Sigmoid colon (tissue), 7 donors: ENCODE measurements around the gene GCSH. TPM values are rescaled to one million over a fixed set of nuclear protein-coding genes. Genes with fewer than 3 reads are reported as not detected.

ENCODE experiments used
- DNase-seq: peaks from one replicate; pipeline ENCODE4 v3.0.0-alpha.2; 2019
- H3K27ac ChIP-seq, 4 donors: fragments of 200-600 bp; sonication (generic); one replicate each; pipeline ENCODE4 v1.5.1; 2016 to 2019; ENCODE audit warnings: mild to moderate bottlenecking in 1 of 4
- H3K27me3 ChIP-seq, 3 donors: fragments of 200-600 bp; sonication (generic); one replicate each; pipeline ENCODE4 v1.5.1; 2019; ENCODE audit warnings: mild to moderate bottlenecking in 1 of 3
- H3K36me3 ChIP-seq, 4 donors: fragments of 200-600 bp; sonication (generic); one replicate each; pipeline ENCODE4 v1.5.1; 2016 to 2019
- H3K4me1 ChIP-seq, 4 donors: fragments of 200-600 bp; sonication (generic); one replicate each; pipeline ENCODE4 v1.5.1; 2017 to 2019
- H3K4me3 ChIP-seq, 4 donors: fragments of 200-600 bp; sonication (generic); one replicate each; pipeline ENCODE4 v1.5.1; 2017 to 2019; ENCODE audit warnings: mild to moderate bottlenecking in 2 of 4, moderate library complexity in 1 of 4
- H3K9me3 ChIP-seq, 4 donors: fragments of 200-600 bp in 3 of 4; sonication (generic) in 3 of 4; one replicate each; pipeline versions ENCODE4 v1.5.1 to v1.6.1; 2013 to 2019
- EP300 ChIP-seq, 4 donors: sonication (generic); formaldehyde crosslinking; IDR thresholded peaks; one replicate each; pipeline ENCODE4 v1.6.1; 2017; ENCODE audit warnings: antibody characterized with exemption in 4 of 4
- POLR2A ChIP-seq, 2 donors: fragments of 450-650 bp; IDR thresholded peaks; one replicate each; pipeline ENCODE4 v1.6.1; 2016; ENCODE audit warnings: antibody characterized with exemption in 2 of 2, mild to moderate bottlenecking in 2 of 2, moderate library complexity in 2 of 2
- POLR2AphosphoS5 ChIP-seq, 4 donors: sonication (generic); formaldehyde crosslinking; IDR thresholded peaks; one replicate each; pipeline ENCODE4 v1.6.1; 2017; ENCODE audit warnings: antibody characterized with exemption in 4 of 4
- WGBS, 2 donors: extraction: QIAGEN DNeasy Blood & Tissue Kit; methylation state at CpG; one replicate each; pipeline ENCODE4 v1.1.7; 2013; 5-methylcytosine and 5-hydroxymethylcytosine counted together
- intact Hi-C: fragments of 100-400 bp; cut with DNase I; formaldehyde crosslinking; loops from one replicate; pipeline ENCODE4 v1.15.1; 2023
- polyA plus RNA-seq, 3 donors: library from polyadenylated mRNA; stranded (reverse); fragments of 200-250 nt; gene quantifications; one replicate each; pipeline ENCODE4 v1.2.3, GENCODE V29; 2013
- total RNA-seq, 4 donors: library from RNA; depleted of rRNA; stranded (reverse); fragments of >200 nt; gene quantifications; one replicate each; pipeline ENCODE4 v1.1.0, GENCODE V29; 2016
- TF ChIP-seq, protein P1 (sequence below), 4 experiments: fragments of 450-650 bp in 3 of 4; fragments of 200-600 bp in 1 of 4; IDR thresholded peaks; one replicate each; pipeline ENCODE4 v1.5.1; 2016 to 2019; ENCODE audit warnings: antibody characterized with exemption in 4 of 4, mild to moderate bottlenecking in 3 of 4, moderate library complexity in 2 of 4
- donor health status: healthy with polysubstance abuse.
- donor health status: Bipolar disorder and iron deficiency.
- donor health status: healthy.

The GCSH gene
- total and polyA plus RNA-seq, 7 donors, result 16.8 to 27.8 (median 19.0) TPM

DNA sequence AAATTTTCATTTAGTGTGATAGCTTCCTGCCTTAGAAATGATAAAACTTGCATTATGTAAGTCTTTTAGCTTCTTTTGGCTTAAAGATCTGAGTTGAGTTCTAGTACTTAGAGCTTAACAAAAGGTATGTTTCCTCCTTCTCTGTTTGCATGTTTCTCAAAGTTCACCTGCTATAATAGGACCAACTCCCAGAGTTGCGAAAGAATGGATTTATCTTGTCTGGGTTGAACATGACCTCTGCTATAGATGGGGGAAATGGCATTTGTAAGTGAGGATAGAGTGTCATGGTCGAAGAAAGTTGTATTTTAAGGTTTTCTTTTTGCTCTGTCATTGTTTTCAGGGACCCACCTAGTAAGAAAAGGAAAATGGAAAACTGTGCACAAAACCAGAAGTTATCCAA lies 53.4 kb downstream of the GCSH start:
- no peak overlapping the region for H3K4me3 ChIP-seq
- H3K36me3 ChIP-seq, result peaks cover 8 to 50% (median 34%) of the 10 kb centered on the region in 4 donors
- peaks cover 0 to 13% (median 6%) of the 10 kb centered on the region in 4 donors for H3K4me1 ChIP-seq
- H3K9me3 ChIP-seq, result no peaks in the 10 kb centered on the region
- intact Hi-C loops, result no loop called here
- no peak overlapping the region for H3K27ac ChIP-seq
- DNase-seq, result no peak
- TF ChIP-seq EP300 (IDR thresholded peaks at IDR 0.05) (no peak), POLR2AphosphoS5 (IDR thresholded peaks at IDR 0.05) (no peak), POLR2A (IDR thresholded peaks at IDR 0.05) (no peak)
- TF ChIP-seq, protein P1, sequence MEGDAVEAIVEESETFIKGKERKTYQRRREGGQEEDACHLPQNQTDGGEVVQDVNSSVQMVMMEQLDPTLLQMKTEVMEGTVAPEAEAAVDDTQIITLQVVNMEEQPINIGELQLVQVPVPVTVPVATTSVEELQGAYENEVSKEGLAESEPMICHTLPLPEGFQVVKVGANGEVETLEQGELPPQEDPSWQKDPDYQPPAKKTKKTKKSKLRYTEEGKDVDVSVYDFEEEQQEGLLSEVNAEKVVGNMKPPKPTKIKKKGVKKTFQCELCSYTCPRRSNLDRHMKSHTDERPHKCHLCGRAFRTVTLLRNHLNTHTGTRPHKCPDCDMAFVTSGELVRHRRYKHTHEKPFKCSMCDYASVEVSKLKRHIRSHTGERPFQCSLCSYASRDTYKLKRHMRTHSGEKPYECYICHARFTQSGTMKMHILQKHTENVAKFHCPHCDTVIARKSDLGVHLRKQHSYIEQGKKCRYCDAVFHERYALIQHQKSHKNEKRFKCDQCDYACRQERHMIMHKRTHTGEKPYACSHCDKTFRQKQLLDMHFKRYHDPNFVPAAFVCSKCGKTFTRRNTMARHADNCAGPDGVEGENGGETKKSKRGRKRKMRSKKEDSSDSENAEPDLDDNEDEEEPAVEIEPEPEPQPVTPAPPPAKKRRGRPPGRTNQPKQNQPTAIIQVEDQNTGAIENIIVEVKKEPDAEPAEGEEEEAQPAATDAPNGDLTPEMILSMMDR (IDR thresholded peaks at IDR 0.05), result no peak
- WGBS, 2 donors, result 92 to 98% methylated on average over 2 of the region's 2 CpGs
- H3K27me3 ChIP-seq, result no peaks in the 10 kb centered on the region

DNA sequence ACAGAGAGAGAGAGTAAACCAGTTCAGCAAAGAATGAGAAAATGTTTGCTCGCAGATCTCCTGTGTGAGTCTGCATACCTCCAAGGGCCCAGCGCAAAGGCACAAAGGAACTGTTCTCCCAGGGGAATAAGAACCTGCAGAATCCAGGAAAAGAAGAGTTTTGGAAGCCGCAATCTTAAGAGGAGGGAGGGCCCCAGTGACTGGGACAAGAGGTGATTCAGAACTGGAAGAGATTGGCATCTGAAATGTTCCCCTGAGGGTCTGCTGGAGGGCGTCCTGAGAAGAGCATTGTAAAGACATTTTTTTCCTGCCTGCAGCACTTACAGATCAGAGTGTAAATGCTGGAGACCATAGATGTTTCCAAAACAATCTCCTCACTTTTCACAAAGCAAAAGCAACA lies 54.5 kb downstream of the GCSH start:
- H3K9me3 ChIP-seq, result no peaks in the 10 kb centered on the region
- no peak for TF ChIP-seq EP300 (IDR thresholded peaks at IDR 0.05)
- TF ChIP-seq POLR2AphosphoS5 (IDR thresholded peaks at IDR 0.05), result no peak
- no peak for TF ChIP-seq POLR2A (IDR thresholded peaks at IDR 0.05)
- TF ChIP-seq, protein P1 (IDR thresholded peaks at IDR 0.05), result no peak
- intact Hi-C loops, result no loop called here
- no peak for DNase-seq
- peaks cover 0 to 24% (median 16%) of the 10 kb centered on the region in 4 donors for H3K4me1 ChIP-seq
- H3K27ac ChIP-seq, result no peak overlapping the region
- H3K36me3 ChIP-seq, result peaks cover 8 to 50% (median 34%) of the 10 kb centered on the region in 4 donors
- 94 to 96% methylated on average over 4 of the region's 4 CpGs for WGBS, 2 donors
- no peak overlapping the region for H3K4me3 ChIP-seq
- no peaks in the 10 kb centered on the region for H3K27me3 ChIP-seq

DNA sequence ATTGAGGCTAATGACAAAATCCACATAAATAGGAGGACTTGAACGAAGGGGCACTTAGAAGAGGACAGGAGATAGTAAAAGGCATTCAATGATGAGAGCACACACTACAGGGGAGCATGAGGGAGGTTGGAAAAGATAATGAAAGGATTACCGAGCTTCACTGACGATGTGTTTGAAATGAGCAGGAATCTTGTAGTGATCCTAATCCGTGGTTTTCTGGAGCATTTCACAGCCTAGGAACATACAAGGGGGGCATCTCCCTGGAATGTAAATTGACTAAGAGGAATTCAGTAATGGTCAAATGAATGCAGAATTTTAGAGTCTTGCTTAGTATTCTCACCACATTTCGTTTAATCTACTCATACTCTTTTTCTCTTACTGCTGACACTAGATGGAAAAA lies 55.4 kb downstream of the GCSH start:
- no peak overlapping the region for H3K27ac ChIP-seq
- peaks cover 8 to 47% (median 34%) of the 10 kb centered on the region in 4 donors for H3K36me3 ChIP-seq
- DNase-seq, result no peak
- 90 to 91% methylated on average over 5 of the region's 5 CpGs for WGBS, 2 donors
- no peak overlapping the region for H3K4me3 ChIP-seq
- H3K27me3 ChIP-seq, result no peaks in the 10 kb centered on the region
- intact Hi-C loops, result no loop called here
- H3K4me1 ChIP-seq, result peaks cover 0 to 28% (median 20%) of the 10 kb centered on the region in 4 donors
- TF ChIP-seq POLR2AphosphoS5 (IDR thresholded peaks at IDR 0.05) (no peak), EP300 (IDR thresholded peaks at IDR 0.05) (no peak), POLR2A (IDR thresholded peaks at IDR 0.05) (no peak)
- TF ChIP-seq, protein P1 (IDR thresholded peaks at IDR 0.05), result no peak
- no peaks in the 10 kb centered on the region for H3K9me3 ChIP-seq

GRCh38 chr16:81040131-81040530 lies 56.1 kb downstream of the GCSH start:
- no peak overlapping the region for H3K27ac ChIP-seq
- DNase-seq, result no peak
- H3K27me3 ChIP-seq, result no peaks in the 10 kb centered on the region
- peaks cover 0 to 32% (median 23%) of the 10 kb centered on the region in 4 donors for H3K4me1 ChIP-seq
- H3K9me3 ChIP-seq, result no peaks in the 10 kb centered on the region
- no peak overlapping the region for H3K4me3 ChIP-seq
- intact Hi-C loops, result no loop called here
- TF ChIP-seq, protein P1 (IDR thresholded peaks at IDR 0.05), result no peak
- no peak for TF ChIP-seq EP300 (IDR thresholded peaks at IDR 0.05)
- no peak for TF ChIP-seq POLR2A (IDR thresholded peaks at IDR 0.05)
- no peak for TF ChIP-seq POLR2AphosphoS5 (IDR thresholded peaks at IDR 0.05)
- peaks cover 8 to 40% (median 32%) of the 10 kb centered on the region in 4 donors for H3K36me3 ChIP-seq
- 96 to 97% methylated on average over 2 of the region's 2 CpGs for WGBS, 2 donors
